ENCODE results near the gene HSPB1.

DNA sequence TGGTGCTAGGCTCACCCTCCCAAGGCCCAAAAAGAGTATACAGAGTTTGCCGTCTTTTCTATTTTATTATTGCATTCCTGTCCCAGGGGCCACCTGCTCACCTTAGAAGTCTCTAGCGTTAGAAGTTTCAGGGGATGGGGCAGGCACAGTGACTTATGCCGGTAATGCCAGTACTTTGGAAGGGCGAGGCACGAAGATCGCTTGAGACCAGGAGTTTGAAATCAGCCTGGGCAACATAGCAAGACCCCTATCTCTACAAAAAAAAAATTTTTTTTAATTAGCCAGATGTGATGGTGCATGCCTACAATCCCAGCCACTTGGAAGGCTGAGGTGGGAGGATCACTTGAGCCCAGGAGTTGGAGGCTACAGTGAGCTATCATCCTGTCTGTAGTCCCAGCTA lies 30.3 kb upstream of the HSPB1 start:
- TF ChIP-seq, protein P1, sequence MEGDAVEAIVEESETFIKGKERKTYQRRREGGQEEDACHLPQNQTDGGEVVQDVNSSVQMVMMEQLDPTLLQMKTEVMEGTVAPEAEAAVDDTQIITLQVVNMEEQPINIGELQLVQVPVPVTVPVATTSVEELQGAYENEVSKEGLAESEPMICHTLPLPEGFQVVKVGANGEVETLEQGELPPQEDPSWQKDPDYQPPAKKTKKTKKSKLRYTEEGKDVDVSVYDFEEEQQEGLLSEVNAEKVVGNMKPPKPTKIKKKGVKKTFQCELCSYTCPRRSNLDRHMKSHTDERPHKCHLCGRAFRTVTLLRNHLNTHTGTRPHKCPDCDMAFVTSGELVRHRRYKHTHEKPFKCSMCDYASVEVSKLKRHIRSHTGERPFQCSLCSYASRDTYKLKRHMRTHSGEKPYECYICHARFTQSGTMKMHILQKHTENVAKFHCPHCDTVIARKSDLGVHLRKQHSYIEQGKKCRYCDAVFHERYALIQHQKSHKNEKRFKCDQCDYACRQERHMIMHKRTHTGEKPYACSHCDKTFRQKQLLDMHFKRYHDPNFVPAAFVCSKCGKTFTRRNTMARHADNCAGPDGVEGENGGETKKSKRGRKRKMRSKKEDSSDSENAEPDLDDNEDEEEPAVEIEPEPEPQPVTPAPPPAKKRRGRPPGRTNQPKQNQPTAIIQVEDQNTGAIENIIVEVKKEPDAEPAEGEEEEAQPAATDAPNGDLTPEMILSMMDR (IDR thresholded peaks at IDR 0.05; ENCODE audit: low read length): no peak
- no peak for TF ChIP-seq EZH2 (IDR thresholded peaks at IDR 0.05; ENCODE audit: borderline replicate concordance, low read length)

Data from OCI-LY1 (cell line).